ENCODE measurements around the gene ACR.

ACR gene

DNA sequence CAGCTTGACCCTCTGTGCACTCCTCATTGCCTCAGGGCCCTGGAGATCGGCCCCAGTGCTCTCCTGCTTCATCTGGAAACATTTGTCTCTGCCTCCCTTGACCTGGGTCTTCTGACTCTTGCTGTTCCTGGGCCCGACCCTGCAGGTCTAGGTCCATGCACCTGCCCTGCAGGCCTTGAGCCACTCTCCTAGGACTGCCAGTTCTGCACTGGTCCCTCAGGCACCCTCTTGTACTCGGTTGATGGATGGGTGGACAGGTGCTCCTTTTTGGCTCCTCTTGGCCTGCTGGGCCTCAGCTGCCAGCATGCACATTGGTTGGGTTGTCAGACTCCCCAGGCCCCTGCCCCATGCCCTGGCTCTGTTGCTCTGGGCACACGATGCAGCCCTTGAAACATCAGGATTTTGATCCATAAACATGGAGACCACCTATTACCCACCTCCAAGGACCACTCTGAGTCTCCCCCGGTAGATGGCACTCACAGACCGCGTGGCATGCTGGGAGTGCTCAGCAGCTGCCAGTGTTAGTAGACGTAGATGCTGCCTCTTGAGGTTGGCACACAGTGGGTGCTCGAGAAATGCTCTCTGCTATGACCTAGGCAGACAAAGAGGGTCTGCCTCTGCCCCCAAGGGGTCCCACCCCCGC, 20.2 kb upstream of the ACR start:
- no peak overlapping the region for H3K4ac ChIP-seq (ENCODE audit: low read length)
- H2BK5ac ChIP-seq (ENCODE audit: low read length), result peak overlapping the region; percentile 24
- DNase-seq (ENCODE audit: low spot score), result no peak
- H3K36me3 ChIP-seq (replicated peaks in 1 of 2; ENCODE audit: control insufficient read depth in 2 of 2, insufficient read depth in 2 of 2, low read length in 2 of 2), result peaks cover 17 to 52% of the 10 kb centered on the region in 2 donors
- H2AFZ ChIP-seq (ENCODE audit: low read length), result no peak overlapping the region
- no peak overlapping the region for H2AK5ac ChIP-seq (ENCODE audit: low read depth, low read length)
- H2BK12ac ChIP-seq (ENCODE audit: low read length), result no peak overlapping the region
- H3K4me1 ChIP-seq (ENCODE audit: control insufficient read depth in 2 of 2, insufficient read depth in 1 of 2, low read depth in 1 of 2, low read length in 2 of 2), result peaks cover 0 to 5% of the 10 kb centered on the region in 2 donors
- no peak overlapping the region for H3K4me3 ChIP-seq (ENCODE audit: low read length in 2 of 2)
- no peak overlapping the region for H4K91ac ChIP-seq (ENCODE audit: low read depth, low read length, poor library complexity)
- no CpG with 5 or more reads among the region's 10 CpGs for WGBS, 2 donors (ENCODE audit: extremely low coverage in 2 of 2, insufficient read length in 2 of 2, insufficient replicate concordance in 1 of 2)
- H3K9me3 ChIP-seq (replicated peaks in 1 of 2; ENCODE audit: control insufficient read depth in 2 of 2, insufficient read depth in 1 of 2, low read depth in 1 of 2, low read length in 2 of 2), result no peaks in the 10 kb centered on the region
- H3K27me3 ChIP-seq (ENCODE audit: control insufficient read depth in 3 of 3, insufficient read depth in 3 of 3, low read depth in 1 of 3, low read length in 3 of 3), result peaks cover 0 to 29% (median 2%) of the 10 kb centered on the region in 3 experiments
- H3K9ac ChIP-seq (ENCODE audit: low read depth, low read length, poor library complexity), result no peak overlapping the region
- H2BK120ac ChIP-seq (ENCODE audit: low read depth, low read length), result no peak overlapping the region
- no peak overlapping the region for H4K8ac ChIP-seq (ENCODE audit: low read depth, low read length)
- H3K23ac ChIP-seq (ENCODE audit: low read depth, low read length, poor library complexity), result no peak overlapping the region
- no peak overlapping the region for H3K14ac ChIP-seq (ENCODE audit: low read length)
- no peak overlapping the region for H3K4me2 ChIP-seq (ENCODE audit: insufficient read depth, low read length, poor library complexity, severe bottlenecking)
- H3K79me1 ChIP-seq (ENCODE audit: low read depth, low read length), result peaks cover 11% of the 10 kb centered on the region
- H3K18ac ChIP-seq (ENCODE audit: low read length), result no peak overlapping the region
- H2BK15ac ChIP-seq (ENCODE audit: low read length), result no peak overlapping the region
- H3K27ac ChIP-seq (replicated peaks; ENCODE audit: low read length), result no peak overlapping the region

DNA sequence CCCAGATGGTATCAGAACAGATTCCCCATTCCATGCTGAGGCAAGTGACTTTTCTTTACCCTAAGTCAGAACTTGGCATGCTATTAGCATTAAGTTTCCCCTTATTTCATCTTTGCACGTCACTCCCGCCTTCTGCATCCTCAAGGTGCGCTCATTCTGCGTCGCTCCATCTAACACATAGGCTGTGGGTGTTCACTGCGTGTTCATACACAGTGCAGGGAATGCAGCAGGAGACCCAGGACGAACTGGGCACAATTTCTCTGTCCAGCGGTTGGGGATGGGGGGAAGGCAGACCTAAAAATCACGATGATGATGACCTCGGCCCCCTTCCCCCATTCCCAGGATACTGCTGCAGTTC, 19.7 kb upstream of the ACR start:
- Histone ChIP-seq H3K79me1 (ENCODE audit: low read depth, low read length) (peaks cover 11% of the 10 kb centered on the region), H2AFZ (ENCODE audit: low read length) (no peak overlapping the region), H2BK15ac (ENCODE audit: low read length) (no peak overlapping the region), H3K4me3 (ENCODE audit: low read length in 2 of 2) (no peak overlapping the region), H2BK5ac (ENCODE audit: low read length) (no peak overlapping the region), H3K9ac (ENCODE audit: low read depth, low read length, poor library complexity) (no peak overlapping the region), H3K27me3 (ENCODE audit: control insufficient read depth in 3 of 3, insufficient read depth in 3 of 3, low read depth in 1 of 3, low read length in 3 of 3) (peaks cover 0 to 29% (median 2%) of the 10 kb centered on the region in 3 experiments), H3K18ac (ENCODE audit: low read length) (no peak overlapping the region), H3K14ac (ENCODE audit: low read length) (no peak overlapping the region), H3K27ac (replicated peaks; ENCODE audit: low read length) (no peak overlapping the region), H3K23ac (ENCODE audit: low read depth, low read length, poor library complexity) (no peak overlapping the region), H2BK12ac (ENCODE audit: low read length) (no peak overlapping the region), H3K4me1 (ENCODE audit: control insufficient read depth in 2 of 2, insufficient read depth in 1 of 2, low read depth in 1 of 2, low read length in 2 of 2) (peaks cover 0 to 5% of the 10 kb centered on the region in 2 donors), H4K91ac (ENCODE audit: low read depth, low read length, poor library complexity) (no peak overlapping the region), H3K36me3 (replicated peaks in 1 of 2; ENCODE audit: control insufficient read depth in 2 of 2, insufficient read depth in 2 of 2, low read length in 2 of 2) (peaks cover 17 to 57% of the 10 kb centered on the region in 2 donors), H3K4me2 (ENCODE audit: insufficient read depth, low read length, poor library complexity, severe bottlenecking) (no peak overlapping the region), H2AK5ac (ENCODE audit: low read depth, low read length) (no peak overlapping the region), H4K8ac (ENCODE audit: low read depth, low read length) (no peak overlapping the region), H2BK120ac (ENCODE audit: low read depth, low read length) (no peak overlapping the region), H3K9me3 (replicated peaks in 1 of 2; ENCODE audit: control insufficient read depth in 2 of 2, insufficient read depth in 1 of 2, low read depth in 1 of 2, low read length in 2 of 2) (no peaks in the 10 kb centered on the region), H3K4ac (ENCODE audit: low read length) (no peak overlapping the region)
- no CpG with 5 or more reads among the region's 10 CpGs for WGBS, 2 donors (ENCODE audit: extremely low coverage in 2 of 2, insufficient read length in 2 of 2, insufficient replicate concordance in 1 of 2)
- DNase-seq (ENCODE audit: low spot score), result no peak

DNA sequence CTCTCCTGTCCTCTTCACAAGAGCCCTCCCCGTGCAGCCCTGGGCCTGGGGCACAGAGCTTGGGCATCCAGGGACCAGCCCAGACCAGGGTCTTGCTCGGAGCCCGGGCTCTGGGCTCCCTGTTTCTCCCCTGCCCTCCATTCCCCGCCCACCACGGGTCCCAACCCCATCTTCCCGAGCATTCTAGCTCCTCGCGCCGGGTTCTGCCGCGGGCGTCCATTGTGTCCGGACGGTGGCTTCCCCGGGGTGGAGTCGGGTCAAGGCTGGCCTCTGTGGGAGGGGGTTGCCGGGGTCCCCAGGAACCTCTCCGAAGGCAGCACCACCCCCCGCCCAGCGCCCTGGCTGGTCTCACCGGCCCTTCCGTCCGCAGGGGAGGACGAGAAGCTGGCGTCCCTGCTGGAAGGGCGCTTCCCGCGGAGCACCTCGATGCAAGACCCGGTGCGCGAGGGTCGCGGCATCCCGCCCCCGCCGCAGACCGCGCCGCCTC, 18.1 kb upstream of the ACR start:
- peak overlapping the region in 1 of 2 donors; percentile 66 for H3K4me3 ChIP-seq (ENCODE audit: low read length in 2 of 2)

More for the DNA sequence above, 18.1 kb upstream of the ACR start:
- Histone ChIP-seq H3K18ac (ENCODE audit: low read length) (peak overlapping the region; percentile 80), H3K79me1 (ENCODE audit: low read depth, low read length) (peaks cover 11% of the 10 kb centered on the region), H3K27ac (replicated peaks; ENCODE audit: low read length) (no peak overlapping the region), H2BK15ac (ENCODE audit: low read length) (peak overlapping the region; percentile 49), H2BK5ac (ENCODE audit: low read length) (no peak overlapping the region), H3K4me1 (ENCODE audit: control insufficient read depth in 2 of 2, insufficient read depth in 1 of 2, low read depth in 1 of 2, low read length in 2 of 2) (peaks cover 0 to 5% of the 10 kb centered on the region in 2 donors), H3K4ac (ENCODE audit: low read length) (no peak overlapping the region), H2BK12ac (ENCODE audit: low read length) (no peak overlapping the region), H3K27me3 (ENCODE audit: control insufficient read depth in 3 of 3, insufficient read depth in 3 of 3, low read depth in 1 of 3, low read length in 3 of 3) (peaks cover 0 to 29% (median 2%) of the 10 kb centered on the region in 3 experiments), H3K36me3 (replicated peaks in 1 of 2; ENCODE audit: control insufficient read depth in 2 of 2, insufficient read depth in 2 of 2, low read length in 2 of 2) (peaks cover 16 to 64% of the 10 kb centered on the region in 2 donors), H3K4me2 (ENCODE audit: insufficient read depth, low read length, poor library complexity, severe bottlenecking) (peak overlapping the region; percentile 71), H4K91ac (ENCODE audit: low read depth, low read length, poor library complexity) (no peak overlapping the region), H3K9me3 (replicated peaks in 1 of 2; ENCODE audit: control insufficient read depth in 2 of 2, insufficient read depth in 1 of 2, low read depth in 1 of 2, low read length in 2 of 2) (no peaks in the 10 kb centered on the region), H3K14ac (ENCODE audit: low read length) (peak overlapping the region; percentile 38), H3K23ac (ENCODE audit: low read depth, low read length, poor library complexity) (peak overlapping the region; percentile 43), H2AFZ (ENCODE audit: low read length) (no peak overlapping the region), H3K9ac (ENCODE audit: low read depth, low read length, poor library complexity) (no peak overlapping the region), H2AK5ac (ENCODE audit: low read depth, low read length) (peak overlapping the region; percentile 37), H4K8ac (ENCODE audit: low read depth, low read length) (no peak overlapping the region), H2BK120ac (ENCODE audit: low read depth, low read length) (peak overlapping the region; percentile 81)
- no CpG with 5 or more reads among the region's 40 CpGs for WGBS, 2 donors (ENCODE audit: extremely low coverage in 2 of 2, insufficient read length in 2 of 2, insufficient replicate concordance in 1 of 2)
- DNase-seq (ENCODE audit: low spot score), result no peak
